IgD-negative memory B cell (primary cell): Measurements from ENCODE around the gene USP44. TPM values are rescaled to one million over a fixed set of nuclear protein-coding genes. Genes with fewer than 3 reads are reported as not detected.
A peak's percentile ranks its signal among the peaks of the same experiment; 100 is the strongest.

ENCODE experiments used
- H3K27ac Mint-ChIP-seq, 3 donors: one replicate each; pipeline ENCODE4 v1.8.0; 2020 to 2022; ENCODE audit warnings: mild to moderate bottlenecking in 3 of 3, mixed read lengths in 3 of 3, moderate library complexity in 1 of 3
- H3K27me3 Mint-ChIP-seq: one replicate; pipeline ENCODE4 v1.8.0; 2021; ENCODE audit warnings: mixed read lengths
- H3K36me3 Mint-ChIP-seq: one replicate; pipeline ENCODE4 v1.8.0; 2020; ENCODE audit warnings: mild to moderate bottlenecking, mixed read lengths
- H3K4me1 Mint-ChIP-seq, 3 donors: one replicate each; pipeline ENCODE4 v1.8.0; 2020 to 2022; ENCODE audit warnings: mixed read lengths in 3 of 3, mild to moderate bottlenecking in 1 of 3
- H3K4me3 Mint-ChIP-seq, 4 donors: one replicate each; pipeline ENCODE4 v1.8.0; 2020 to 2022; ENCODE audit warnings: mild to moderate bottlenecking in 4 of 4, mixed read lengths in 4 of 4, moderate library complexity in 3 of 4
- H3K9me3 Mint-ChIP-seq, 3 donors: one replicate each; pipeline ENCODE4 v1.8.0; 2020 to 2021; ENCODE audit warnings: mixed read lengths in 3 of 3, mild to moderate bottlenecking in 1 of 3
- polyA plus RNA-seq: library from polyadenylated mRNA; unstranded; fragments of 300-500 nt; fragmentation: Illumina TruSeq; gene quantifications from one replicate; pipeline ENCODE4 v1.2.3, GENCODE V29; 2021

USP44 gene
- polyA plus RNA-seq, 1 donor from 2014 or later: 5.5 TPM

GRCh38 chr12:95541436-95541835 is 9.8 kb downstream of the USP44 start:
- H3K9me3 Mint-ChIP-seq: no peaks in the 10 kb centered on the region
- H3K27me3 Mint-ChIP-seq: no peaks in the 10 kb centered on the region
- H3K27ac Mint-ChIP-seq: no peak overlapping the region
- no peak overlapping the region for H3K4me3 Mint-ChIP-seq
- H3K4me1 Mint-ChIP-seq: peaks cover 0 to 6% (median 0%) of the 10 kb centered on the region in 3 donors
- H3K36me3 Mint-ChIP-seq: no peaks in the 10 kb centered on the region

- Mint-ChIP-seq H3K27ac (no peak overlapping the region), H3K4me3 (no peak overlapping the region), H3K27me3 (no peaks in the 10 kb centered on the region), H3K36me3 (no peaks in the 10 kb centered on the region), H3K9me3 (no peaks in the 10 kb centered on the region), H3K4me1 (peaks cover 0 to 4% (median 2%) of the 10 kb centered on the region in 3 donors)
Observed at GRCh38 chr12:95538656-95539055, 12.6 kb downstream of the USP44 start.

GRCh38 chr12:95538006-95538405 is 13.3 kb downstream of the USP44 start:
- Mint-ChIP-seq H3K27ac (no peak overlapping the region), H3K9me3 (no peaks in the 10 kb centered on the region), H3K36me3 (no peaks in the 10 kb centered on the region), H3K4me3 (no peak overlapping the region), H3K27me3 (no peaks in the 10 kb centered on the region), H3K4me1 (peaks cover 0 to 4% (median 2%) of the 10 kb centered on the region in 3 donors)

DNA sequence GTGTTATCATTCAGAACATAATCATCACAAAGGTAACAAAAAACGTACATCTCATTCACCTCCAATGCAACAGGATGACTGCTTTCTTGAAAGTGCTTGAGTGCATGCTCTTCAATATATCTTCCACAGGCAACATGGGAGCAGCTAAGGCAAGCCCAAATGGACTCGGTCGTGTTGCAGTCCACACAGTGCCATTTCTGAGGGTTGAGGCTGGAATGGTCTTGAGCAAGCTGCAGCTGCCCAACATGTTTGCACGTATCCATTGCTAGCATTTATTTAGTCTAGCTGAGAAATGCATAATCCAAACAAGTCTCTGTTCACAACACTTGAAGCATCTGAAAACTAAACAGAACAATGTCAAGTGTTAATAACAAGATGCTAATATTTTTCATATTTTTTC is 17.3 kb downstream of the USP44 start:
- Mint-ChIP-seq H3K36me3 (no peaks in the 10 kb centered on the region), H3K27ac (no peak overlapping the region), H3K27me3 (no peaks in the 10 kb centered on the region), H3K9me3 (no peaks in the 10 kb centered on the region), H3K4me1 (peaks cover 0 to 5% (median 2%) of the 10 kb centered on the region in 3 donors), H3K4me3 (no peak overlapping the region)

- H3K4me1 Mint-ChIP-seq: peaks cover 0 to 7% (median 2%) of the 10 kb centered on the region in 3 donors
- peaks cover 2% of the 10 kb centered on the region for H3K36me3 Mint-ChIP-seq
- H3K27me3 Mint-ChIP-seq: no peaks in the 10 kb centered on the region
- no peak overlapping the region for H3K4me3 Mint-ChIP-seq
- peak overlapping the region in 1 of 3 donors; percentile 6 for H3K27ac Mint-ChIP-seq
- H3K9me3 Mint-ChIP-seq: no peaks in the 10 kb centered on the region
Observed at GRCh38 chr12:95532851-95533250, 18.4 kb downstream of the USP44 start.

DNA sequence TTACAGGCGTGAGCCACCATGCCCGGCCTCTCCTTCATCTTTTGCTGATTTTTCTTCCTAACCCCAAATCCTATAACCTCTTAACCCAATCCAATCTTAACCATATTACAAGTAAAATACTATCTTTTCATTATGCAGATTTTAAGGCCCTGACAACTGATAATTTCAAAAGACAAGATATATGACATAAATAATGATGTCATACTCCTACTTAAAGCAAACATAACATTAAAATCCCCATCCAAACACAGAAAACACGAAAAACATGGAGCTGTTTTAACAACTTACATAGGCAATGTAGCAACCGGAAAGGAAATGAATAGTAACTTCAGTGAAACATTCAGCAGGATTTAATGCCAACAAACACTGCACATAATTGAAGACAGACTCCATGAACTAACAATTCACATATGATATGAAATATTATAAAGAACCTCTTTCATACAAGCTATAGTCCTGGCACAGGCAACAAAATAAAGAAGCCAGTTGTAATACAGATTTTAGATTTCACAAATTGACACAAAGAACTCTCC is 21.5 kb downstream of the USP44 start:
- Mint-ChIP-seq H3K9me3 (no peaks in the 10 kb centered on the region), H3K4me1 (peaks cover 0 to 7% (median 2%) of the 10 kb centered on the region in 3 donors), H3K36me3 (peaks cover 2% of the 10 kb centered on the region), H3K4me3 (no peak overlapping the region), H3K27ac (peak overlapping the region in 1 of 3 donors; percentile 83), H3K27me3 (no peaks in the 10 kb centered on the region)

DNA sequence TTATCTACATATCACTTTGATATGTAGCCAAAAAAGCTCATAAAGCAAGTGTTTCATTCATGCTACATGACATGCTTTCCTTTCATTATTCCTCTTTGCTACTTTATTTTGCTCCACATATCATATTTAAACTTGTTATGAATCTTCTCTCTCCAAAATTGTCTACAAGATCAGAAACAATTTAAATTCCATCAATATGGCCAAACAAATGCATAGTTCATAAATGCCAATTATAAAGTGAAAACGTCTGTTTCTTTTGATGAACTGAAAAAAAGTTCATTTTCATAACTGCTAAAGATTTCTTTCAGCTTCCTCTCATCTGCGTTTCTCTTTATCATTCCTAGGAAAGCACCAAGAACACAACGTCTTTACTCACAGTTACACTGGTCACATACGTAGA is 22.8 kb downstream of the USP44 start:
- Mint-ChIP-seq H3K4me1 (peaks cover 0 to 5% (median 0%) of the 10 kb centered on the region in 3 donors), H3K27ac (no peak overlapping the region), H3K9me3 (no peaks in the 10 kb centered on the region), H3K27me3 (no peaks in the 10 kb centered on the region), H3K4me3 (no peak overlapping the region), H3K36me3 (peaks cover 2% of the 10 kb centered on the region)

DNA sequence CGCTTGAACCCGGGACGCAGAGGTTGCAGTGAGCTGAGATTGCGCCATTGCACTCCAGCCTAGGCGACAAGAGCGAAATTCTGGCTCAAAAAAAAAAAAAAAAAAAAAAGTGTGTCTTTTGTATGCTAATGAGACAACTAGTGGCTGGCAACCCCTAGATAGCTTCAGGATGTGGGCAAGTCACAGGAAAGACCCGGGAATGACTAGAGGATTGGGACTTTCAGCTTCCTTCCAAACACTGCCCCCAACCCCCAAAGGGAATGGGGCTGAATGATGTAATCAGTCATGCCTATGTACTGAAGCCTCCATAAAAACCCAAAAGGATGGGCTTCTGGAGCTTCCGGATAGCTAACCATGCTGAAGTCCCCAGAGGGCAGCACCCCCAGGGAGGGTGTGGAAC is 28.6 kb downstream of the USP44 start:
- Mint-ChIP-seq H3K4me1 (peaks cover 1 to 6% (median 4%) of the 10 kb centered on the region in 3 donors), H3K36me3 (no peaks in the 10 kb centered on the region), H3K27ac (no peak overlapping the region), H3K27me3 (no peaks in the 10 kb centered on the region), H3K9me3 (no peaks in the 10 kb centered on the region), H3K4me3 (no peak overlapping the region)

DNA sequence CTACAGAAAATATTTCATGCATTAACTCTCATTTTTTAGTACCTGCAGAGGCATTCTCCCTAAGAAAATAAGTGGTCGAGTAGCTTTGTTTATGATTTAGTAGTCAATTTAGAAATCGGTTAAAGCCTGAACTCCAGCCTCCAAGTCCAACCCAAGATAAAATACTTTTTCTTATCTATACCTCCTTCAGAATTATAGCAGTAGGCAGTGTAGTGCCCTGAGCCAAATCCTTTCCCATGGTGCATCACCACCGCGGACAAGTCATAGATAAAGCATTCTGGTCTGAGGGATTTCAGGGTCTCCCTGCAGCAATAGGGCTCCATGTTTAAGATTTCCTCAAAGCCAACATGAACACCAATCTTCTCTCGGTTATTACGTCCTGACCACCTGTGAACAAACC is 30.5 kb downstream of the USP44 start:
- H3K4me1 Mint-ChIP-seq: peaks cover 1 to 6% (median 4%) of the 10 kb centered on the region in 3 donors
- H3K4me3 Mint-ChIP-seq: no peak overlapping the region
- H3K36me3 Mint-ChIP-seq: no peaks in the 10 kb centered on the region
- no peaks in the 10 kb centered on the region for H3K9me3 Mint-ChIP-seq
- H3K27ac Mint-ChIP-seq: no peak overlapping the region
- H3K27me3 Mint-ChIP-seq: no peaks in the 10 kb centered on the region

GRCh38 chr12:95518944-95519343 is 32.3 kb downstream of the USP44 start:
- Mint-ChIP-seq H3K36me3 (peaks cover 3% of the 10 kb centered on the region), H3K4me3 (no peak overlapping the region), H3K27ac (no peak overlapping the region), H3K4me1 (peaks cover 1 to 6% (median 4%) of the 10 kb centered on the region in 3 donors), H3K27me3 (no peaks in the 10 kb centered on the region), H3K9me3 (no peaks in the 10 kb centered on the region)

GRCh38 chr12:95517246-95517645 is 34.0 kb downstream of the USP44 start:
- H3K36me3 Mint-ChIP-seq: peaks cover 4% of the 10 kb centered on the region
- no peak overlapping the region for H3K27ac Mint-ChIP-seq
- H3K4me1 Mint-ChIP-seq: peaks cover 1 to 6% (median 4%) of the 10 kb centered on the region in 3 donors
- no peaks in the 10 kb centered on the region for H3K27me3 Mint-ChIP-seq
- no peak overlapping the region for H3K4me3 Mint-ChIP-seq
- H3K9me3 Mint-ChIP-seq: no peaks in the 10 kb centered on the region

- Mint-ChIP-seq H3K36me3 (peaks cover 7% of the 10 kb centered on the region), H3K4me1 (peaks cover 1 to 6% (median 4%) of the 10 kb centered on the region in 3 donors), H3K27me3 (no peaks in the 10 kb centered on the region), H3K4me3 (no peak overlapping the region), H3K27ac (no peak overlapping the region), H3K9me3 (no peaks in the 10 kb centered on the region)
Observed at GRCh38 chr12:95516757-95517156, 34.5 kb downstream of the USP44 start.

DNA sequence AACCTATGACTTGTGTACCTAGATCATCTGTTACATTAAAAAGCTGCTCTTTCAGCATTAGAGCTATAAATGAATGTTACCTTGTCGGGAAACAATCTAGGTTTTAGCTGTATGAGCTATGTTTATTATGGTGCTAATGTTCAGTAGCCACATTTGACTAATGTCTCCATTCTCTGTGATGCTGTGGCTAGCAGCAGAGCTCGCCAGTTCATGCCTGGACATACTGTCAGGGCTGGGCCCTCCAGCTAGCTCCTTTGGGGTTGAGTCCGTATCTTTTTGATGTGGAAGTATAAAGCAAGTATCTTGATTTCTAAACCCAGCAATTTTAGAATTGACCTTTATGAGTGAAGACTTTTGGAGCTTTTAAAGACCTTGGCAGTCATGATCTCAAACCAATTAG is 36.1 kb downstream of the USP44 start:
- H3K4me3 Mint-ChIP-seq: no peak overlapping the region
- H3K36me3 Mint-ChIP-seq: peaks cover 7% of the 10 kb centered on the region
- no peak overlapping the region for H3K27ac Mint-ChIP-seq
- H3K4me1 Mint-ChIP-seq: peaks cover 0 to 4% (median 1%) of the 10 kb centered on the region in 3 donors
- H3K27me3 Mint-ChIP-seq: no peaks in the 10 kb centered on the region
- no peaks in the 10 kb centered on the region for H3K9me3 Mint-ChIP-seq

- H3K36me3 Mint-ChIP-seq: peaks cover 11% of the 10 kb centered on the region
- H3K4me3 Mint-ChIP-seq: no peak overlapping the region
- peak overlapping the region in 1 of 3 donors; percentile 53 for H3K27ac Mint-ChIP-seq
- no peaks in the 10 kb centered on the region for H3K27me3 Mint-ChIP-seq
- H3K4me1 Mint-ChIP-seq: peaks cover 0 to 5% (median 4%) of the 10 kb centered on the region in 3 donors
- no peaks in the 10 kb centered on the region for H3K9me3 Mint-ChIP-seq
Observed at GRCh38 chr12:95513599-95513998, 37.7 kb downstream of the USP44 start.

DNA sequence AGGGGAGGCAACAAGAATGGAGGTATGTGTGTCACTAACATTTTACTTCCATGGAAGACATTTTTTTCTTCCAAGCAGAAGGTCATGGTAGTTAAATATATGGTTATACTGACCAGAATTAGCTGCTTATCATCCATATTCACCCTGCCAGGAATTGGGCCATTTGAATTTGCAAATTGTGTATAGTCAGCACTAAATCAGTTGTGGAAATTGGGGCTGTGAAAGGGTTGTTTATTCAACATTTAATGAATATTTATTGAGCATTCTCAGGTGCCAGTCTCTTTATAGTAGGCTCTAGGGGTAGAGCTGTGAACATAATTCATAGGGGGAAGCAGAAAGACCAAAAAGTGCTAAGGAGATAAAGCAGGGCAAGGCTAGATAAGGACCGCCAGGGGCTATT is 39.3 kb downstream of the USP44 start:
- H3K27ac Mint-ChIP-seq: no peak overlapping the region

DNA sequence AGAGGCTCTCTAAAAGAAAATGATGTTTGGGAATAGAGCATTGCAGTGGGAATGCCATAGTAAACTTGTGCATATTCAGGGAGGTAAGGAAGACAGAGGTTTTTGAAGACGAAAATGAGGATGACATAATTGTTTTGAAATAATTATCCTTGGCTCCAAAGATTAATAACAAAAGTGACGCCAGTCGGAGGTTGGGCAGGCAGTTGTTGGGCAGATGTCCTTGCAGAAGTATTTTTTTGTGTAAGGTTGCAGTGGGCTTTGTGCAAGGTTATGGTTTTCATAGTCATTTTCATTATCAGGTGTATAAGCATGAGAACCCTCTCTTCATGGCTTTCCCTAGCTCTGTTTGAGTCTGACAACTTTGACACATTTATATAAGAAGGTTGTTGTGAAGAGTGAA is 42.0 kb downstream of the USP44 start:
- peaks cover 2 to 5% (median 5%) of the 10 kb centered on the region in 3 donors for H3K4me1 Mint-ChIP-seq
- H3K27ac Mint-ChIP-seq: peak overlapping the region in 1 of 3 donors; percentile 49
- no peak overlapping the region for H3K4me3 Mint-ChIP-seq
- peaks cover 11% of the 10 kb centered on the region for H3K36me3 Mint-ChIP-seq
- no peaks in the 10 kb centered on the region for H3K27me3 Mint-ChIP-seq
- no peaks in the 10 kb centered on the region for H3K9me3 Mint-ChIP-seq

More for the DNA sequence above, 39.3 kb downstream of the USP44 start:
- H3K27me3 Mint-ChIP-seq: no peaks in the 10 kb centered on the region
- no peak overlapping the region for H3K4me3 Mint-ChIP-seq
- no peaks in the 10 kb centered on the region for H3K9me3 Mint-ChIP-seq
- H3K36me3 Mint-ChIP-seq: peaks cover 11% of the 10 kb centered on the region
- peaks cover 0 to 5% (median 4%) of the 10 kb centered on the region in 3 donors for H3K4me1 Mint-ChIP-seq
